ENCODE data around the gene C20orf173.

C20orf173 gene

GRCh38 chr20:35517125-35517524 lies 12.3 kb downstream of the C20orf173 start:
- TF ChIP-seq CTCF (IDR thresholded peaks at IDR 0.05; ENCODE audit: insufficient read depth, low read depth, low read length, missing control alignments): no peak

GRCh38 chr20:35515949-35516645 lies 13.4 kb downstream of the C20orf173 start:
- DNase-seq (ENCODE audit: low read depth): no peak
- H3K4me3 ChIP-seq (ENCODE audit: low read depth, low read length): no peak overlapping the region
- TF ChIP-seq CTCF (IDR thresholded peaks at IDR 0.05; ENCODE audit: insufficient read depth, low read depth, low read length, missing control alignments): no peak

More at GRCh38 chr20:35517125-35517524, 12.3 kb downstream of the C20orf173 start:
- DNase-seq (ENCODE audit: low read depth): no peak
- H3K4me3 ChIP-seq (ENCODE audit: low read depth, low read length): no peak overlapping the region

- H3K4me3 ChIP-seq (ENCODE audit: low read depth, low read length): no peak overlapping the region
- no peak for TF ChIP-seq CTCF (IDR thresholded peaks at IDR 0.05; ENCODE audit: insufficient read depth, low read depth, low read length, missing control alignments)
- DNase-seq (ENCODE audit: low read depth): no peak
Observed at GRCh38 chr20:35515341-35515740, 14.1 kb downstream of the C20orf173 start.

- no peak for DNase-seq (ENCODE audit: low read depth)
- no peak for TF ChIP-seq CTCF (IDR thresholded peaks at IDR 0.05; ENCODE audit: insufficient read depth, low read depth, low read length, missing control alignments)
- no peak overlapping the region for H3K4me3 ChIP-seq (ENCODE audit: low read depth, low read length)
Observed at GRCh38 chr20:35514371-35514932, 15.0 kb downstream of the C20orf173 start.

- H3K4me3 ChIP-seq (ENCODE audit: low read depth, low read length): no peak overlapping the region
- TF ChIP-seq CTCF (IDR thresholded peaks at IDR 0.05; ENCODE audit: insufficient read depth, low read depth, low read length, missing control alignments): peak; percentile 30
- DNase-seq (ENCODE audit: low read depth): no peak
Observed at GRCh38 chr20:35511814-35512420, 17.5 kb downstream of the C20orf173 start.

GRCh38 chr20:35510951-35511735 lies 18.3 kb downstream of the C20orf173 start:
- TF ChIP-seq CTCF (IDR thresholded peaks at IDR 0.05; ENCODE audit: insufficient read depth, low read depth, low read length, missing control alignments): no peak
- no peak for DNase-seq (ENCODE audit: low read depth)
- H3K4me3 ChIP-seq (ENCODE audit: low read depth, low read length): no peak overlapping the region
